ENCODE data around the gene ZDHHC16. TPM values are rescaled to one million over a fixed set of nuclear protein-coding genes. Genes with fewer than 3 reads are reported as not detected.
"Not testable (repeated sequence)": the region's sequence is repeated elsewhere in the genome, so short reads cannot be mapped to it uniquely, and the experiment has no call there.

The ZDHHC16 gene
- total RNA-seq, 3 donors from 2014 or later = 54.3 to 62.9 (median 59.6) TPM

DNA sequence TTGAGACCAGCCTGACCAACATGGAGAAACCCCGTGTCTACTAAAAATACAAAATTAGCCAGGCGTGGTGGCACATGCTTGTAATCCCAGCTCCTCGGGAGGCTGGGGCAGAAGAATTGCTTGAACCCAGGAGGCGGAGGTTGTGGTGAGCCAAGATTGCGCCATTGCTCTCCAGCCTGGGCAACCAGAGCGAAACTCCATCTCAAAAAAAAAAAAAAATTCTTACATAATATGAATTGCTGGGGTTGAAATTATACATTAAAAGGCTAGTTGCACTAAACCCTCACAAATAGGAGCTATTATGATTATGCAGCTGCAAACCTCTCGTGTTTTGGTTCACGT, 22.2 kb upstream of the ZDHHC16 start:
- not testable (repeated sequence) for H3K4me3 Mint-ChIP-seq, DNase-seq

DNA sequence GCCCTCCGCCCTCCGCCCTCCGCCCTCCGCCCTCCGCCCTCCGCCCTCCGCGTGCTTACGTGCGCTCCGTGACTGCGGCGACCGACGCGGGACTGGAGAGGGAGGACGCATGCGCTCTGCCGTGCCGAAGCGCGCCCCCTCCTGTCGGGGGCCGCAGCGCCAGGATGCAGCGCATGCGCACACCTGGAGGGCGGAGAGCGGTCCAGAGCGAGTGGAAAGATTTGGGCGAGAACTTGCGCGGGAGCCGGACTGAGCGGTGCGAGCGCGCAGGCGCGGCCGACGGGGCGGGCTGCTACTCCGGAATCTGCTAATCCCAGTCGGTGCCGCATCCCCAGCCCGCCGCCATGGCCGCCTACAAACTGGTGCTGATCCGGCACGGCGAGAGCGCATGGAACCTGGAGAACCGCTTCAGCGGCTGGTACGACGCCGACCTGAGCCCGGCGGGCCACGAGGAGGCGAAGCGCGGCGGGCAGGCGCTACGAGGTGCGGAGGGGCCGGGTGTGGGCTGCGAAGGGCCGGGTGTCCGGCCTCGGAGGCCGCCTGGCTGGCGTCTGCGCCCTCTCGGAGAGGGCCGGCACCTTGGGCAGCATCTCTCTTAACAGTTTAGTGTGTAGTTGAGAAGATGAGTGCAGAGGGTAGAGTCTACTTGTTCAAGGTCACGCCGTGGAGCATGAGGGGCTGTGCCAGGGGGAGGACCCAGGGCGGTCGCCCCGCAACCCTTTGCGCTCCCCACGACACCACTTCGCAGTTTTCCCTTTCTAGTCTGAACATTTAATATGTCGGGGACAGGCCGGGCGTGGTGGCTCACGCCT, 19.8 kb upstream of the ZDHHC16 start, which contains the start of gene PGAM1:
Gene PGAM1, plus strand, starts transcription at position 228 of the 812 bp plus-strand sequence. Its CDS starts 117 bp downstream, at position 345.
- peaks cover 32% of the 10 kb centered on the region for H3K36me3 Mint-ChIP-seq (ENCODE audit: insufficient read depth)

More for the DNA sequence above, 22.2 kb upstream of the ZDHHC16 start:
- peaks cover 47% of the 10 kb centered on the region for H3K4me1 Mint-ChIP-seq (ENCODE audit: low read depth)
- not testable (repeated sequence) for H3K9me3 Mint-ChIP-seq; ATAC-seq; H3K27me3 Mint-ChIP-seq (ENCODE audit: low read depth)
- H3K36me3 Mint-ChIP-seq (ENCODE audit: insufficient read depth) = peaks cover 17% of the 10 kb centered on the region

DNA sequence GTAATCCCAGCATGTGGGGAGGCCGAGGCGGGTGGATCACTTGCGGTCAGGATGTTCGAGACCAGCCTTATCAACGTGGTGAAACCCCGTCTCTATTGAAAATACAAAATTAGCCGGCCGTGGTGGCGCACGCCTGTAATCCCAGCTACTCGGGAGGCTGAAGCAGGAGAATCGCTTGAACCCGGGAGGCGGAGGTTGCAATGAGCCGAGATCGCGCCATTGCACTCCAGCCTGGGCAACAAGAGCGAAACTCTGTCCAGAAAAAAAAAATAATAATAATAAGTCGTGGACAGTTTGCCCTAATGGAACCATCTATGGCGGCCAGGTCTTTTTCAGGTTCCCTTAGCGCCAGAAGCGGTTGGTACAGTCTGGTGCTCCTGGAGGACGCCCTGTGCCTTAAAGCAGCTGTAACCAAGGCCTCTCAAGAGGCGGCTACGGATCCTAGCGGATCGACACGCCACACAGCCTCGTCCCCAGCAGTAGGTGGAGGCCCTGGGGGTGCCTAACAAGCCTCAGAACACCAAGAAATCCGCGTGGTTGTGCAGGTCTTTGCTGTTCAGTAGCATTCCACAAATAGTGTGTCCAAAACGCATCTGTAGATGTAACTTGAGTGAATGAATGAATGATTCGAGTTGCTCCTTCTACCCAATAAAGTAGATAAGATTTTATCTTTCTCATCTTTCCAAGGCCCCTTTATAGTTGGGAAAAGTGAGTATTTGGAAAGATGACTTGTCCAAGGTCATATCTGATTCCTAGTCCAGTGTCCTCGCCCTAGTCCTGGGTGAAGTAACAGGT, 19.0 kb upstream of the ZDHHC16 start:
- ATAC-seq = no peak
- H3K4me1 Mint-ChIP-seq (ENCODE audit: low read depth) = peaks cover 40% of the 10 kb centered on the region
- H3K4me3 Mint-ChIP-seq = peak overlapping the region; percentile 94
- H3K27me3 Mint-ChIP-seq (ENCODE audit: low read depth) = no peaks in the 10 kb centered on the region
- no peaks in the 10 kb centered on the region for H3K9me3 Mint-ChIP-seq
- H3K36me3 Mint-ChIP-seq (ENCODE audit: insufficient read depth) = peaks cover 34% of the 10 kb centered on the region
- DNase-seq = no peak

More for the DNA sequence above, 19.8 kb upstream of the ZDHHC16 start, which contains the start of gene PGAM1:
- H3K4me1 Mint-ChIP-seq (ENCODE audit: low read depth) = peaks cover 46% of the 10 kb centered on the region
- DNase-seq = peak; percentile 94
- H3K4me3 Mint-ChIP-seq = peak within 1 kb of the TSS; percentile 94
- no peaks in the 10 kb centered on the region for H3K27me3 Mint-ChIP-seq (ENCODE audit: low read depth)
- H3K9me3 Mint-ChIP-seq = no peaks in the 10 kb centered on the region
- peak; percentile 76 to 84 for ATAC-seq

DNA sequence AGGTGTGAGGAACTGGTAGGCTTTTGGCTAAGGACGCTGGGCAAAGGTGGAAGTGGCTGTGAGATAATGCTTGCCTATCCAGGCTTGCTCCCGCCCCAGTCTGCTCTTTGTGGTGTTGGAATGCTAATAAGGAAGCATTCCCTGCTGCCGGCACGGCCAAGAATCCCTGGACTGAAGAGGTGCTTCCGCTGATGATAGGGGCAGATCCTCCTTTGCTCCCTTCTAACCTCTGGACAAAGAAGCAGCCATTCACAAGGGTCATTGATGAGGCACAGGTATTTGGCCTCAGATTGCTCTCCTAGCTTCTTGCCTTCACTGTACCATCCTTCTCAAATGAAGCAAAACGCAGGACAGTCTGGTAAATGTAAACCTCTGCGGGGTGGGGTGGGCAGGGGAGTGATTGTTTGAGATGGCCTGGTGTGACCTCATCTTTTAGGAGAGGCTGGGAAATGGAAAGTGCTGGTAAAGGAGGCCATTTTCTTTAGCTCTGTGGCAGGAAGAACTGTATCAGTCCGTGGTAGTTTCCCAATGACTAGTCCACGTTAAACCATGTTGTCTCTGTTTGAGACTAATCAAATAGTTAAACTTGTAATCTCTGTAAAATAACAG, 18.3 kb upstream of the ZDHHC16 start:
- Mint-ChIP-seq H3K9me3 (no peaks in the 10 kb centered on the region), H3K36me3 (ENCODE audit: insufficient read depth) (peaks cover 36% of the 10 kb centered on the region), H3K4me1 (ENCODE audit: low read depth) (peaks cover 40% of the 10 kb centered on the region), H3K4me3 (peak overlapping the region; percentile 94), H3K27me3 (ENCODE audit: low read depth) (no peaks in the 10 kb centered on the region)
- DNase-seq (no peak), ATAC-seq (peak; percentile 23 to 27)

DNA sequence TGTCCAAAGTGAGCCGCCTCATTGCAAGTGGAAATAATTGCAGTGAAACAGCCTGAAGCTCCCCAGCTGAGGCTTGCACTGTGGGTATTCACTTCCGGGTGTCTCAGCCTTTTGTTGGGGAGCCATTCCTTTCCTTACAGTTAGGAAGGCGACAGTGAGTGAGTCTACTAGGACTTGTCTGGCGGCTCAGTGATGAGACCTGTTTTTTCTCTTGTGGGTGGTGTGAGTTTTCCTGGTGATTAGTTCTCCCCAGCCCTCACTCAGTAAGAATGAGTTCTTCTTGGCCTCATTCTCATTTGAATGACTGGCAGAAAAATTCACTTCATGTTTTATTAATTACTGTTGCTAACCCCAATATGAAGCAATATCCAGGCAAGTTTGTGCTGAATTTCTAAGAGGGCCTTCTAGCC, 17.4 kb upstream of the ZDHHC16 start:
- no peaks in the 10 kb centered on the region for H3K27me3 Mint-ChIP-seq (ENCODE audit: low read depth)
- H3K36me3 Mint-ChIP-seq (ENCODE audit: insufficient read depth) = peaks cover 36% of the 10 kb centered on the region
- H3K4me1 Mint-ChIP-seq (ENCODE audit: low read depth) = peaks cover 31% of the 10 kb centered on the region
- DNase-seq (peak; percentile 45), ATAC-seq (no peak)
- no peaks in the 10 kb centered on the region for H3K9me3 Mint-ChIP-seq
- H3K4me3 Mint-ChIP-seq = peak overlapping the region; percentile 94

DNA sequence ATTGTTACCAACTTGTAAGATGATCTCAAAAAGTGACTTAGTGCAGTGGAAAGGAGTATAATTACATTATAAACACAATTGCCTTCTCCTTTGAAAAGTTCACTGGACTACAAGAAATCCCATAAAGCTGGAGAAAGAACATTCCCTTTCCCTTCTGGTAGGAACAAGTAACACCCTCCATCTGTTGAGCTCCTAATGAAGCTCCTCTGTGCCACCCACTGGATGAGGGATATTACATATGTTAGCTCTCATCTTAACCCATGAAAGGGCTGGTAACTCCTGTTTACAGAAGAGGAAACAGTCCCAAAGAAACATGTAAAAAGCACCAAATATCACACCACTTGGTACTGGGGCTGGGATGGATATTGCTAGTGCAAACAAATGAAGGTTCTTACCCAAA, 11.9 kb upstream of the ZDHHC16 start:
- peaks cover 29% of the 10 kb centered on the region for H3K36me3 Mint-ChIP-seq (ENCODE audit: insufficient read depth)
- H3K9me3 Mint-ChIP-seq = no peaks in the 10 kb centered on the region
- DNase-seq (no peak), ATAC-seq (no peak)
- H3K4me3 Mint-ChIP-seq = no peak overlapping the region
- no peaks in the 10 kb centered on the region for H3K27me3 Mint-ChIP-seq (ENCODE audit: low read depth)
- peaks cover 11% of the 10 kb centered on the region for H3K4me1 Mint-ChIP-seq (ENCODE audit: low read depth)

DNA sequence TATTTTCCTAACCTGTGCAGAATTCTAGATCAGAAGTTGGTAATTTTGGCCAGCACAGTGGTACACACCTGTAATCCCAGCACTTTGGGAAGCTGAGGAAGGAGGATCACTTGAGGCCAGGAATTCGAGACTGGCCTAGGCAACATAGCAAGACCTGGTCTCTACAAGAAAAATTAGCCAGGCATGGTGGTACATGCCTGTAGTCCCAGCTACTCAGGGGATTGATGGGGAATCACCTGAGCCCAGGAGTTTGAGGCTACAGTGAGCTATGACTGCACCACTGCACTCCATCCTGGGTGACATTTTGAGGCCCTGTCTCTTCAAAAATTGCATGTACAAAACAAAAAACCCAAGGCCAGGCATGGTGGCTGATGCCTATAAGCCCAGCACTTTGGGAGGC, 11.4 kb upstream of the ZDHHC16 start:
- Mint-ChIP-seq H3K9me3 (no peaks in the 10 kb centered on the region), H3K4me3 (no peak overlapping the region), H3K36me3 (ENCODE audit: insufficient read depth) (peaks cover 25% of the 10 kb centered on the region), H3K27me3 (ENCODE audit: low read depth) (no peaks in the 10 kb centered on the region), H3K4me1 (ENCODE audit: low read depth) (peaks cover 7% of the 10 kb centered on the region)
- peak in 1 of 2 donors; percentile 33 for ATAC-seq
- DNase-seq = no peak

DNA sequence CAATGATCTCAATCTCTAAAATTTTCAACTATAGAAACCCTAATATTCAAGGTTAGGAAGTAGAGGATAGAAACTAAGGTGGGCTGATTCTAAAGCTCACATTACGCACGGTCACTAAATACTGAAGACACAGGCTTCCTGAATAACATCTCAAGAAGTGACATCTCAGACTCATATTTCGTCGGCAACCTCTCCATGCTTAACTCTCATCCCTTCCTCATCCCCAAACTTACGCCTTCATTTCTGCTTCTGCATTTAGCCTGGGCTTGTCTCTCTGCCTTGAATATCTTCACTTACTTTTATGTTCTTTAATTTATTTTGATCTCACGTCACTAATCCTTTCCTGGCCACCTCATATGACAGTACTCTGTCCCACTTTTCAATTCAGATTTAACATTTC, 10.8 kb upstream of the ZDHHC16 start:
- no peak overlapping the region for H3K4me3 Mint-ChIP-seq
- ATAC-seq (no peak), DNase-seq (no peak)
- peaks cover 23% of the 10 kb centered on the region for H3K36me3 Mint-ChIP-seq (ENCODE audit: insufficient read depth)
- H3K27me3 Mint-ChIP-seq (ENCODE audit: low read depth) = no peaks in the 10 kb centered on the region
- H3K9me3 Mint-ChIP-seq = no peaks in the 10 kb centered on the region
- H3K4me1 Mint-ChIP-seq (ENCODE audit: low read depth) = peaks cover 4% of the 10 kb centered on the region

DNA sequence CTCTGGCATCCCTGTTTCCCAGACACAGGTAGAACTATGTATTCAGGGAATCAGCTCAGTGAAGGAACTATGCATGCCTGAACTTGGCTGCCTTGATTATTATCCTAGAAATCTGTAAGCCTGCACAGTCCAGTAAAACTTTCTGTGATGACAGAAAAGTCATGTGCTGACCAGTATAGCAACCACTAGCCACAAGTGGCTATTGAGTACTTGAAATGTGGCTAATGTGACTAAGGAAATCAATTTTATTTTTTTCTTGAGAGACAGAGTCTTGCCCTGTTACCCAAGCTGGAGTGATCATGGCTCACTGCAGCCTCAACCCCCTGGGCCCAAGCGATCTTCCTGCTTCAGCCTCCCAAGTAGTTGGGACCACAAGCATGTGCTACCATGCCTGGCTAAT, 3.7 kb upstream of the ZDHHC16 start:
- DNase-seq = no peak
- ATAC-seq = no peak
- peaks cover 29% of the 10 kb centered on the region for H3K4me1 Mint-ChIP-seq (ENCODE audit: low read depth)
- no peaks in the 10 kb centered on the region for H3K9me3 Mint-ChIP-seq
- H3K27me3 Mint-ChIP-seq (ENCODE audit: low read depth) = no peaks in the 10 kb centered on the region
- peaks cover 20% of the 10 kb centered on the region for H3K36me3 Mint-ChIP-seq (ENCODE audit: insufficient read depth)
- H3K4me3 Mint-ChIP-seq = no peak overlapping the region

DNA sequence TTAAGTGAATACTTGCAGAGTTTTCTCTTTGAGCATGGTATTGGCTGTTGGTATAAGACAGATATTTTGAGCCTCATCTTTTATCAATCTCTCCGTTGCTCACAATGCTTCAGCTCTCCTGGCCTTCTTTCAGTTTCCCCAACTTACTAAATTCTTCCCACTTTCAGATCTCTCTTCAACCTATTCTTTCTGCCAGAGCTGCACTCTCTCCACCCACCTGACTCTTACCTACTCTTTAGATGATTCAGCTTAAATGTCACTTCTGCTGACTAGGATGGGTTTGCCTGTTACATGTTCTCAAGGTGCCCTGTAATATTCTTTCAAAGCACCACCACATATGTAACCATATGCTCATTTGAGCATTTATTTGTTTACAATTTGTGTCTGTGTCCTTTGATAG, 1.8 kb upstream of the ZDHHC16 start:
- ATAC-seq (peak; percentile 24 to 35), DNase-seq (no peak)
- no peaks in the 10 kb centered on the region for H3K9me3 Mint-ChIP-seq
- peak overlapping the region; percentile 99 for H3K4me3 Mint-ChIP-seq
- peaks cover 43% of the 10 kb centered on the region for H3K4me1 Mint-ChIP-seq (ENCODE audit: low read depth)
- H3K36me3 Mint-ChIP-seq (ENCODE audit: insufficient read depth) = peaks cover 17% of the 10 kb centered on the region
- H3K27me3 Mint-ChIP-seq (ENCODE audit: low read depth) = no peaks in the 10 kb centered on the region

DNA sequence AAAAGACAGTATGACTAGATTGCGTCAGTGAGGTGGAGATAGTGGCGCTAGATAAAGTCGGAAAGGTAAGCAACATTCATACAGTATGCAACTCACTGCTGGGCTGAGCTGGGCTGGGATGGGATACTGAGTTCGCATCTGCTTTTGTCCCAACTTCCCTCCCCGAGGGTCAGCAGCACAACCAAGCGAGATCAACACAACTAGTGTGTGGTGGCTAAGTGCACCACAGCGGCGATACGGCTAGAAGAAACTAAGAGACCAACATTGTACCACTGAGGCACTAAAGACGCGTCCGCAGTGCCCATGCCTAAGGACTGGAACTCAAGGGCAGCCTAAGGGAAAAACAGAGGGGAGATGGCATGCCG, 636 bp upstream of the ZDHHC16 start:
- H3K9me3 Mint-ChIP-seq = no peaks in the 10 kb centered on the region
- H3K36me3 Mint-ChIP-seq (ENCODE audit: insufficient read depth) = peaks cover 14% of the 10 kb centered on the region
- no peaks in the 10 kb centered on the region for H3K27me3 Mint-ChIP-seq (ENCODE audit: low read depth)
- peaks cover 46% of the 10 kb centered on the region for H3K4me1 Mint-ChIP-seq (ENCODE audit: low read depth)
- ATAC-seq (peak in 1 of 2 donors; percentile 1), DNase-seq (no peak)
- peak overlapping the region; percentile 99 for H3K4me3 Mint-ChIP-seq

DNA sequence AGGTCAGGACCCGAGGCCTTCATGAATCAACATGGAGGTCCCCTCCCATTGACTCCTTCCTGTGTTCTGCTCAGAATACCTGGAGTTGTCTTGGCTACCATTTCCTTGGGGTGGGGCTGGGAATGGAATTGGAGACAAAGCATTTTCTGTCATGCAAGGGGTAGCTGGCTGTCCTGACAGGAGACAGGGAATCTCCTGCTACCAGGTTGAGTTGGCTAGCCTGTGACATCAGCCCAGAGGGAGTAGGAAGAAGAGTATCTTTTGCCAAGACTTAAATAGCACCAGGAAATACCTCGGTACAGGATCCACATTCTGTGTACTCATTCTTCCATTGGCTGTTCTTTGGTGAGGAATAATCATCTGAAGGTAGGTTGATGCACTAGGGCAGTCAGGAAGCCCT, 4.9 kb downstream of the ZDHHC16 start:
- Mint-ChIP-seq H3K4me3 (no peak overlapping the region), H3K36me3 (ENCODE audit: insufficient read depth) (peaks cover 16% of the 10 kb centered on the region), H3K9me3 (no peaks in the 10 kb centered on the region), H3K4me1 (ENCODE audit: low read depth) (peaks cover 60% of the 10 kb centered on the region), H3K27me3 (ENCODE audit: low read depth) (no peaks in the 10 kb centered on the region)
- ATAC-seq (no peak), DNase-seq (no peak)

DNA sequence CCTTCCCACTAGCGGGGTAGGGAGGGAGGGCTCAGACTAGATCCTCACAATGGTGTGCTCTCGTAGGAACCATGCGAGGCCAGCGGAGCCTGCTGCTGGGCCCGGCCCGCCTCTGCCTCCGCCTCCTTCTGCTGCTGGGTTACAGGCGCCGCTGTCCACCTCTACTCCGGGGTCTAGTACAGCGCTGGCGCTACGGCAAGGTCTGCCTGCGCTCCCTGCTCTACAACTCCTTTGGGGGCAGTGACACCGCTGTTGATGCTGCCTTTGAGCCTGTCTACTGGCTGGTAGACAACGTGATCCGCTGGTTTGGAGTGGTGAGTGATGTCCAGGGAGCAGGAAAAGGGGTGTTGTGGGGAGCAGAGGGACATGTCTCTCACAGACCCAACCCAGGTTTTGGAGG, 5.6 kb downstream of the ZDHHC16 start:
- ATAC-seq = no peak
- Mint-ChIP-seq H3K4me1 (ENCODE audit: low read depth) (peaks cover 56% of the 10 kb centered on the region), H3K27me3 (ENCODE audit: low read depth) (no peaks in the 10 kb centered on the region), H3K9me3 (no peaks in the 10 kb centered on the region), H3K36me3 (ENCODE audit: insufficient read depth) (peaks cover 16% of the 10 kb centered on the region), H3K4me3 (no peak overlapping the region)
- DNase-seq = no peak

DNA sequence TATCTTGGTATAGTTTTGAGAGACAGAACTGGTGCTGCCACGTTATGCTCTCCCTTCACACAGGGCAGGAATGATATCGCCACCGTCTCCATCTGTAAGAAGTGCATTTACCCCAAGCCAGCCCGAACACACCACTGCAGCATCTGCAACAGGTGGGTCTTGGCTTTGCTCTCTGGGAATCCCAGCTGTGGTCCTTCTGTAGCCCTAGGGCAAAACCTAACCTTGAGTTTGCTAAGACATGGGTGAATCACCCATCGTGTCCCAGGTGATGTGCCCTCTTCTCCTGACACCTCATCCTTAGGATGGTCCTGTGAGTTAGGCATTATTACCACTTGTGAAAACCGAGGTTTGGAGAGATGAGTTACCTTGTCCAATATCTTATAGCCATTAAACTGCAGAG, 6.4 kb downstream of the ZDHHC16 start:
- no peak for DNase-seq
- Mint-ChIP-seq H3K4me1 (ENCODE audit: low read depth) (peaks cover 49% of the 10 kb centered on the region), H3K36me3 (ENCODE audit: insufficient read depth) (peaks cover 16% of the 10 kb centered on the region), H3K9me3 (no peaks in the 10 kb centered on the region), H3K27me3 (ENCODE audit: low read depth) (no peaks in the 10 kb centered on the region), H3K4me3 (no peak overlapping the region)
- no peak for ATAC-seq
